ENCODE data around the gene ABCF3. TPM values are rescaled to one million over a fixed set of nuclear protein-coding genes. Genes with fewer than 3 reads are reported as not detected.

The ABCF3 gene
- total RNA-seq, 1 experiment from 2014 or later, result 25.4 TPM

- DNase-seq (ENCODE audit: extremely low read depth, low read depth), result no peak
Measured at GRCh38 chr3:184242297-184242685, 56.3 kb downstream of the ABCF3 start.

Small RNA genes within 50 kb of the gene (small RNA-seq; reads per million reads assigned to genes)
- 0 reads per million in 2 experiments for gene MIR1224

Other genes starting within 250 kb of the ABCF3 start
- 7.0 and 9.4 TPM in 2 replicates for gene ABCC5, start 168.3 kb upstream of the ABCF3 start, total RNA-seq (2014; rRNA removed; shearing (Covaris generic))
- not detected in 2 replicates for gene HTR3D, start 154.5 kb upstream of the ABCF3 start, total RNA-seq (2014; rRNA removed; shearing (Covaris generic))
- gene HTR3C, start 133.2 kb upstream of the ABCF3 start, total RNA-seq (2014; rRNA removed; shearing (Covaris generic)), result not detected in 2 replicates
- gene HTR3E, start 89.1 kb upstream of the ABCF3 start, total RNA-seq (2014; rRNA removed; shearing (Covaris generic)), result not detected in 2 replicates
- gene EIF2B5, start 50.8 kb upstream of the ABCF3 start, total RNA-seq (2014; rRNA removed; shearing (Covaris generic)), result 32.0 and 33.3 TPM in 2 replicates
- gene DVL3, start 30.8 kb upstream of the ABCF3 start, total RNA-seq (2014; rRNA removed; shearing (Covaris generic)), result 16.1 and 19.4 TPM in 2 replicates
- gene AP2M1, start 11.3 kb upstream of the ABCF3 start, total RNA-seq (2014; rRNA removed; shearing (Covaris generic)), result 110 and 117 TPM in 2 replicates
- gene VWA5B2, start 43.4 kb downstream of the ABCF3 start, total RNA-seq (2014; rRNA removed; shearing (Covaris generic)), result 0.35 TPM in 1 of 2 replicates, not detected in the other
- gene ALG3, start 62.8 kb downstream of the ABCF3 start, total RNA-seq (2014; rRNA removed; shearing (Covaris generic)), result 50.7 and 52.9 TPM in 2 replicates
- 15.1 and 15.8 TPM in 2 replicates for gene EEF1AKMT4, start 63.5 kb downstream of the ABCF3 start, total RNA-seq (2014; rRNA removed; shearing (Covaris generic))
- 0.23 TPM in 1 of 2 replicates, not detected in the other for gene CAMK2N2, start 75.4 kb downstream of the ABCF3 start, total RNA-seq (2014; rRNA removed; shearing (Covaris generic))
- gene ECE2, start 89.8 kb downstream of the ABCF3 start, total RNA-seq (2014; rRNA removed; shearing (Covaris generic)), result not detected in 2 replicates
- 140 and 164 TPM in 2 replicates for gene PSMD2, start 113.0 kb downstream of the ABCF3 start, total RNA-seq (2014; rRNA removed; shearing (Covaris generic))
- 160 and 178 TPM in 2 replicates for gene EIF4G1, start 128.4 kb downstream of the ABCF3 start, total RNA-seq (2014; rRNA removed; shearing (Covaris generic))
- gene FAM131A, start 151.4 kb downstream of the ABCF3 start, total RNA-seq (2014; rRNA removed; shearing (Covaris generic)), result 10.7 and 12.6 TPM in 2 replicates
- gene CLCN2, start 175.4 kb downstream of the ABCF3 start, total RNA-seq (2014; rRNA removed; shearing (Covaris generic)), result 4.9 and 6.2 TPM in 2 replicates
- 98.8 and 101 TPM in 2 replicates for gene POLR2H, start 175.5 kb downstream of the ABCF3 start, total RNA-seq (2014; rRNA removed; shearing (Covaris generic))
- gene THPO, start 192.0 kb downstream of the ABCF3 start, total RNA-seq (2014; rRNA removed; shearing (Covaris generic)), result not detected in 2 replicates
- gene CHRD, start 193.9 kb downstream of the ABCF3 start, total RNA-seq (2014; rRNA removed; shearing (Covaris generic)), result 0.07 TPM in 1 of 2 replicates, not detected in the other

Data from NCI-H460 (cell line).